ES-I3 (cell line): ENCODE results near the gene DEXI.
"Not testable (repeated sequence)": the region's sequence is repeated elsewhere in the genome, so short reads cannot be mapped to it uniquely, and the experiment has no call there.

Experiments
- H3K36me3 ChIP-seq: 2 replicates; pipeline ENCODE4 v1.6.1; 2013; ENCODE audit warnings: mild to moderate bottlenecking, low read length, control low read depth, moderate library complexity; ENCODE audit not compliant: insufficient read depth
- H3K4me1 ChIP-seq: 2 replicates; pipeline ENCODE4 v1.6.1; 2013; ENCODE audit warnings: mild to moderate bottlenecking, control low read depth, low read length; ENCODE audit not compliant: insufficient read depth
- H3K9ac ChIP-seq: 2 replicates; pipeline ENCODE4 v1.6.1; 2013; ENCODE audit warnings: low read depth, mild to moderate bottlenecking, low read length, moderate library complexity
- H3K9me3 ChIP-seq: 2 replicates; pipeline ENCODE4 v1.6.1; 2013; ENCODE audit warnings: mild to moderate bottlenecking, low read length, moderate library complexity; ENCODE audit not compliant: control insufficient read depth, insufficient read depth

The DEXI gene

DNA sequence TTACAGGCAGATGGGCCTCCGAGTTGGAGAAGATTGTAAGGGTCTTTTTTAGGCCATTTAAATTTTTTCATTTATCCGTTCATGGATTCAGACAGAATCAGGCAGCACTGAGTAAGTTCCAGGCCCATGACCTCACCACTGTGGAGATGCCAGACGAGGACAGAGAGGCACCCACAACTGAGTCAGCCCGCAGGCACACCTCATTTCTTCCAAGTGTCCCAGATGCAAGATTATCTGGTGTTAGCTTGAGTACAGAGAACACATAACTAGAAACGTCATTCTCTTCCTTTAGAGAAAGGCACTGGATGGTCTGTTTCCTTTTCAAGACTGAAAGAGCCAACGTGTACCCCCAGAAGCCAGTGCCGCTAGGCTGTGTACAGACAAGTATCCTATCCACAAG is 19.0 kb upstream of the DEXI start:
- H3K9ac ChIP-seq: no peak overlapping the region
- no peaks in the 10 kb centered on the region for H3K4me1 ChIP-seq
- H3K9me3 ChIP-seq: no peaks in the 10 kb centered on the region
- no peaks in the 10 kb centered on the region; the same call in 1 of the 2 replicates for H3K36me3 ChIP-seq

DNA sequence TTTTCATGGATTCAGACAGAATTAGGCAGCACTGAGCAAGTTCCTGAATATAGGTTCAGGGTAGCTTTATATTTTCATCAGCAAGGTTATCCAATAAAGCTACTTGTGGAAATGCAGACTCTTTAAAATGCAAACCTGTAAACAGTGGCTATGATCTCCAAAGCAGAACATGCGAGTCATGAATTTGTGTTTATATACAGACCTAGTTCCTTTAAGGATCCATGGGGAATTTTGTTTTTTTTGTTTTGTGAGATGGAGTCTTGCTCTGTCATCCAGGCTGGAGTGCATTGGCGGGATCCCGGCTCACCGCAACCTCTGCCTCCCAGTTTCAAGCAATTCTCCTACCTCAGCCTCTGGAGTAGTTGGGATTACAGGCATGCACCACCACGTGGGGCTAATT is 16.9 kb upstream of the DEXI start:
- H3K9me3 ChIP-seq: no peaks in the 10 kb centered on the region
- H3K36me3 ChIP-seq: no peaks in the 10 kb centered on the region; the same call in 1 of the 2 replicates
- H3K4me1 ChIP-seq: peaks cover 3% of the 10 kb centered on the region
- H3K9ac ChIP-seq: no peak overlapping the region

DNA sequence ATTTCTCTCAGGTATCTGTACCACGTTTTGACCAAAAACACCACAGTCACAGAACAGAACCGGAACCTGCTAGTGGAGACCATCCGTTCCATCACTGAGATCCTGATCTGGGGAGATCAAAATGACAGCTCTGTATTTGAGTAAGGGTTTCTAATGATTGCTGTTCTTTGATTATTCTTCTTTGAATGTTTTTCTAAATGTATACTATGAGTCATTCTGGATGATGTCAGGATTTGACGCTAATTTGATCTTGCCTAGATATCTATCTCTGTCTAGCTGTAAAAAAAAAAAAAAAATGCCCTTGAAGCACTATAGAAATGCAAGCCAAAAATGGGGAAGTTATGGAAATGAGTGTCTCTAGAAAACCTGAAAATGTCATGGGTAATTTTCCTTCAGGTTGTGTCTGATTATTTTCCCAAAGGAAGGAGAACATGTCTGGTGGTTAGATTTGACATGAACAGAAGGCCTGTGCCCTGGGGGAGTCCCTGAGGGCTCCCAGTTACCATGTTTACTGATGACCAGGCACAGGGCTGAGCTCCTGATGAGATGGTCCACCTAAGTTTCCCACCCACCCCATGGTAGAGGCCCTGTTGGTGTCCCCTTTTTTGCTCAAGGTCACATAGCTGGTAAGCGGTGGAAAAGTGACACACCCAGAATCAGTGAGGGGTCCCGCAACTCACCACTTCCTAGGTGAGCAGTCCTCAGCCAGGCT is 15.7 kb upstream of the DEXI start:
- no peaks in the 10 kb centered on the region for H3K9me3 ChIP-seq
- peaks cover 8% of the 10 kb centered on the region for H3K4me1 ChIP-seq
- no peaks in the 10 kb centered on the region; the same call in 1 of the 2 replicates for H3K36me3 ChIP-seq
- H3K9ac ChIP-seq: no peak overlapping the region

DNA sequence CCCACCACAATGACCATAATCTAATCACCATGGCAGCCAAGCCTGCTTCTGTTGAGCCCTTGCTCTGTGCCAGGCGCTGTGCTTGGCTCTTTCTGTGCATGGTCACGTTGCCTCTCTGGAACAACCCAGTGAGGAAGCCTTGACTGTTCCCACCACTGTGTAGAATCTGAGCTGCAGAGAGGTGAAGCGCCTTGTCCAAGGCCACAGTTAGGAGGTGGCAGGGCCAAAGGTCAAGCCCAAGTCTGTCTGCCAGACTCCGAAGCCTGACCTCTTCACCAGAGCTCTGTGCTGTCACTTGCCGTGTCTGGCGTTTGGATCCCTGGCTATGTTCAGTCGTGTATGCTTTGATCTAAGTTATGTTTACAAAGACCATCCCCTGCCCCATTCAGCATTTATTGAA is 12.6 kb upstream of the DEXI start:
- Histone ChIP-seq H3K4me1 (peaks cover 16% of the 10 kb centered on the region), H3K9me3 (no peaks in the 10 kb centered on the region), H3K36me3 (no peaks in the 10 kb centered on the region), H3K9ac (no peak overlapping the region)

DNA sequence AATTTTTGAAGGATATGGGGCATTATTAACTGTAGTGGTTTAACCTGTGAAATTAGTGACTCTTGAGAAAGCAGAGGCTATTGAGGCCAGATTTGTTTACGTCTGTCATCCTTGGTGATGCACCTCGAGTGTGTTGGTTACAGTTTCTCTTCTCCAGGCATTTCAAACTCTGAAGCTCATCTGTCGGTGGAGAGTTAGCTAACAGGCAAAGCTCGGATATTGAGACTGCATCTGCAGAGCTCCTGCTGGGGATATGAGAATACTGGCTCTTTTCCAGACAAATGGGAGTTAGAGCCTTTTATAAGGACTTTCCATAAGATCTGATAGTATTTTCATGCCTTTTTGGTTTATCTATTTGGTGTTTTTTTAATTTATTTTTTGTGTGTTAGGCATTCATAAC is 8.8 kb upstream of the DEXI start:
- peaks cover 46% of the 10 kb centered on the region for H3K4me1 ChIP-seq
- H3K9ac ChIP-seq: no peak overlapping the region
- no peaks in the 10 kb centered on the region for H3K36me3 ChIP-seq
- no peaks in the 10 kb centered on the region for H3K9me3 ChIP-seq

DNA sequence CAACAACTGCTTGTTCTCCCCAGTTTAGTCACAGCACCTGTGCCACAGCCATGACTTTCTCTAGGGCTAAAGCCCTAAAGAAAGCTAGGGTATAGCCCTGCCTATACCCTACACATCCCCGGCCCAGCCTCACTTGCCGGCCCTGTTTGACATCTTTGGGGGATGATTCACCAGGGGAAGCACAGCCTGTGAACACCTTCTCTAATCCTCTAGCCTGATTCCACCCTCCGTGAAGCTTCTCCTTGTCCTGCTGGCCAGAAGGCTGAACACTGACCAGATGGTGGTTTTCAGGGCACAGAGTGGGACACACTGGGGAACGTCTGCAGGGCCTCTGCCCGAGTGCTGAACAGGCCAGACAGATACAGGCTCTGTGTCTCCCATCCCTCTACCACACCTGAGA is 8.1 kb upstream of the DEXI start:
- no peaks in the 10 kb centered on the region for H3K36me3 ChIP-seq
- no peaks in the 10 kb centered on the region for H3K9me3 ChIP-seq
- no peak overlapping the region for H3K9ac ChIP-seq
- peaks cover 48% of the 10 kb centered on the region for H3K4me1 ChIP-seq

DNA sequence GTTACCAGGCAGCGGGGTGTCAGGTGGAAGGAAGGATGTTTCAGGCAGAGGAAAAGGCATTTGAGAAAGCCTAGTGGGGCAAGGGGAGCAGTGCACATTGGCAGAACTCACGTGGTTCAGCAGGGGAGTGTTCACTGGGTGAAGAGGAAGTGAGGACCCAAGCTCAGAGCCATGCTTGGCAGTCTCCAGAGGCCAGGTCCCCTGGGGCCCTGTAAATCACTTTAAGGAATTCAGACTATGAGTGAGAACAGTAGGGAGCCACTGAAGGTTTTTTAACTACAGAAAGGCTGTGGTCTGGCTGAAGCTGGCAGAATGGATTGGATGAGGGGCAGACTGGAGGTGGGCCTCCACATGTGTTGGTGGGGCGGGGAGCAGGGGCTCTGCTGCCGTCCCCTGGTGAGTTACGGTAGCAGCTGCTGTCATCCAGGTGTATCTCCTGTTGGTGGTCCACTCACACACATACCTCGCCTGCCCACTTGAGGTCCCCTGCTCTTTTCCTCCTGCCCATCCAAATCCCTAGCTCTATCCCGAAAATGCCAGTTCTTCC is 7.2 kb upstream of the DEXI start:
- Histone ChIP-seq H3K9me3 (no peaks in the 10 kb centered on the region), H3K4me1 (peaks cover 53% of the 10 kb centered on the region), H3K9ac (no peak overlapping the region)

DNA sequence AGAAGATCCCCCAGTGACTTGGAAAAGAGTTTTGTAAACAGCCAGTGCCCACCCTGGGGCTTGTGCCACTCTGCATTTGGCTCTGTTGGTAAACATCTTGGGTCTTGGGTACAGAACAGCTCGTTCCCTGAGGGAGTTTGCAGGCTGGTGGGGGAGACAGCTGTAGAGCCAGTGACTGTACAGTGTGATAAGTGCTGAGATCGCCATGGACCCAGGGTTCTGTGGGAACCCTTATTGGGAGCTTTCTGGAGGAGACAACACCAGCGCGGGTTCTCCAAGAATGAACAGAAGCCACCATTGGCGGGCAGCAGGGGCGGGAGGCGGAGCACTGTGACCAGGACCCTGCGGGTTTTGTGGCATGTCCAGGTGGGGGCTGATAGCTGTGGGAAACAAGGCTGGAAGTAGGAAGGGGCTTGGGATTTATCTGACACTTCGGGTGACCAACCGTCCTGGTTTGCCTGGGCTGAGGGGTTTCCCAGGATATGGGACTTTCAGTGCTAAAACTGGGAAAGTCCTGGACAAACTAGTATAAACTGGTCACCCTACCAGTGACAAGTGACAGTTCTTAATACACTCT is 5.0 kb upstream of the DEXI start:
- no peaks in the 10 kb centered on the region for H3K36me3 ChIP-seq
- H3K9ac ChIP-seq: no peak overlapping the region
- H3K9me3 ChIP-seq: no peaks in the 10 kb centered on the region
- H3K4me1 ChIP-seq: peaks cover 48% of the 10 kb centered on the region

More for the DNA sequence above, 7.2 kb upstream of the DEXI start:
- no peaks in the 10 kb centered on the region for H3K36me3 ChIP-seq

DNA sequence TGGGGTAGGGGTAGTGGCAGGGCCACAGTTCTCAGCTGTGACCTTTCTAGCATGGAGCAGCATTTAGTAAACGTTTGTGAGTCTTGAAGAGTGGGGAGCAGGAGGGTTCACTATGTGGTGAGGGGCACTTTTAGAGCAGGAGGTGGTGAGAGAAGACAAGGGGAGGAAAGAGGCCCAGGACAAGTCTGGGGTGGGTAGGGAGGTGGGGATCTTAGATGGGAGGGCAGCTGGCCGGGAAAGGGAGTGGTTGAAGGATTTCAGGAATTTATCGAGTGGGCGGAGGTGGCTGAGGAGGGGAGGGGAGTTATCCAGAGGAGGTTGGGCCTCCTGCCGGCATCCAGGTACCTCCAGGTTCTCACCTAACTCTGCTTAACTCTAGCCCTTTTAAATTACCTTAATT is 4.0 kb upstream of the DEXI start:
- Histone ChIP-seq H3K4me1 (peaks cover 48% of the 10 kb centered on the region), H3K36me3 (no peaks in the 10 kb centered on the region), H3K9me3 (no peaks in the 10 kb centered on the region), H3K9ac (no peak overlapping the region)

DNA sequence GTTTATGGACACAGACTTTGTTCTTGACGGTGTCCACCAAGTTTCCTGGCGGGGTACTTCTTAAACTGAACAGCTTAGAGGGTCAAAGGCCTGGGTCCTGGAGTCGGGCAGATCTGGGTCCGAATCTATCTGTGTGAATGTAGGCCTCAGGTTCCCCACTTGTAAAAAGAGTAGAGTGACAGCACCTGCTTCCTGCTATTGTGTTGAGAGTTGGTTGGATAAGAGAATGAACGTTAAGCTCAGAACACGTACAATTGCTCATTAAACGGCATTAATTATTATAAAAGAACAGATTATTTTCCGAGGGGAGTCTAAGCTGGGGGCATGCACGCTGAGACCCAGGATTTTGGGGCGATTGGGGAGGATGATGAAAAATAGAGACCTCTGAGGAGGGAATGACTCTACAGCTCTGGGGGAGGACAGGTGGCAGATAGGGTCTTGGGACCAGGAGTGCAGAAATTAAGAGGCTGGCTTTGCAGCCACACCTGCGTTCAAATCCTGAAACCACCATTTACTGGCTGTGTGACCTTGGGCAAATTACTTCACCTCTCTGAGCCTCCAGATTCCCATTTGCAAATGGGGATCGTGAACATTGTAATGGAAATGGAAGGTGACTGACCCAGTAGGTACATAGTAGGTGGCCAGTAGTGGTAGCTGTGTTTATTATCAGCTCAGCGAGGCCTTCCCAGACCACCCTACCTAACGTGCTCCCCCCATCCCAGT is 3.0 kb upstream of the DEXI start:
- Histone ChIP-seq H3K9me3 (no peaks in the 10 kb centered on the region), H3K4me1 (peaks cover 49% of the 10 kb centered on the region), H3K36me3 (no peaks in the 10 kb centered on the region), H3K9ac (peak overlapping the region; percentile 71; the same call in 1 of the 2 replicates)

DNA sequence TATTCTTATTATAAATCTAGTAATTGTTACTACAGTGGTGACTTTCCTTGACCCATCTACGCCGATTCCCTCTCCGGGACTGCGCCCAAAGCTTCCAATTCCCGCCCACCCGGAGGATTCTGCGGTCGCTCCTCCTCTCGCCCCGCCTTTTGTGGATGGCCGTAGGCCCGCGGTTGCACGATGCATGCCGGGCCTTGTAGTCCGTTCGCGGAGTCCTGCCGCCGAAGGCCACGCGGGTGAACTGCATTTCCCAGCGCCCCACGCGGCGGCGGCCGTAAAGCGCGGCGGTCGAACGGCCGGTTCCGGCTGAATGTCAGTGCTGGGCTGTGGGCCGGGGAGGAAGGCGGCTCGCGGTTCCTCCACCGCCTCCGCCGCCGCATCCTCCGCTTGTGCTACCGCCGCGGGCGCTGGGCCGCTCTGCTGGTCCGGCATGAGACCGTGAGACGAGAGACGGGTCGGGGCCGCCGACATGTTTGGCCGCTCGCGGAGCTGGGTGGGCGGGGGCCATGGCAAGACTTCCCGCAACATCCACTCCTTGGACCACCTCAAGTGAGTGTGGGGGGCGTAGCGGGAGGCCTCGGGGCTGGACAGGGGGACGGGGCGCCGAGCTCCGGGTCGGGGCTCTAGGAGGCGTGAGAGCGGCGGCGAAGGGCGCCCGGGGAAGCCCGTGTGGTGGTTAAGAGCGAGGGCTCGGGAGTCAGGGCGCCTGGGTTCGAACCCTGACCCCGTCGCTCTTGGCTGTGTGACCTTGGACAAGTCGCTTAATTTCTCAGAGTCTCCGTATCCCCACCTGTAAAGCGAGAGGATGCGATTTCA is 2.2 kb upstream of the DEXI start, which contains the start of gene CLEC16A:
Gene CLEC16A, plus strand, starts transcription at position 316 of the 816 bp plus-strand sequence. Its CDS starts 154 bp downstream, at position 470.
- Histone ChIP-seq H3K36me3 (no peaks in the 10 kb centered on the region), H3K9me3 (no peaks in the 10 kb centered on the region), H3K9ac (peak within 1 kb of the TSS; percentile 71; the same call in 1 of the 2 replicates), H3K4me1 (peaks cover 42% of the 10 kb centered on the region)

DNA sequence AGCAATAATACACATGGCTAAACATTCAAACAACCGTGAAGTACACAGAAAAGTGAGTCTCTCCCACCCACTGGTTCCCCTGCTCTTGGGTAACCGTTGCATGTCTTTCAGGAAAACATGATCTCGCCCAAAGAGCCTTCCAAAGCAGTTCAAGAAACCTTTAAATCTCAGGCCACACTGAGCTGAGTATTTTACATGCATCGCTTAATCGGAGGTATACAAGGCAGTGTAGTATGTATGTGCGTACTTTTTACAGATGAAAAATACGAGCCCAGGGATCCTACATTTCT is 741 bp upstream of the DEXI start:
- H3K9ac ChIP-seq: peak overlapping the region; percentile 76
- H3K4me1 ChIP-seq: peaks cover 28% of the 10 kb centered on the region
- H3K36me3 ChIP-seq: no peaks in the 10 kb centered on the region
- H3K9me3 ChIP-seq: no peaks in the 10 kb centered on the region

DNA sequence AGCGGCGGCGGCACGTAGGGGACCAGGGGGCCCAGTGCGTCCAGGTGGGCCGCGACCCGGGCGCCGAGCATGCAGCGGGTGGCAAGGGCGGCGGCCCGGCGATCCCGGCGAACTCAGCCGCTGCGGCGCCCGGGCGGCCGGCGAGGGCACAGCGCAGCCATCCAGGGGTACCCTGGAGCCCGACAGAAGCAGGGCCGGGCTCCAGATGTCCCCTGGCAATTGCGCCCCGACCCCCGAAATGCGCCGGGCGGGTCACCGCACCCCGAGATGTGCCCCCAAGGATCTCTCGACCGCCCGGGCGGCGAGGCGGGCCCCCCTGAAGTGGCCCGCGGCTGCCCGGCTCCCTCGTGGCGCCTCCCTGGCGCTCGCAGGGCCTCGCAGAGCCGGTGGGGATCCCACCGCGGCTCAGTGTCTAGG is 325 bp downstream of the DEXI start:
- H3K9ac ChIP-seq: peak overlapping the region; percentile 61; the same call in 1 of the 2 replicates
- not testable (repeated sequence) for H3K9me3 ChIP-seq, H3K36me3 ChIP-seq
- peaks cover 20% of the 10 kb centered on the region for H3K4me1 ChIP-seq
